Middle frontal gyrus (tissue), 1 donor: ENCODE data around the gene CNPY3.

Source experiments
- DNase-seq: peaks from one replicate; pipeline ENCODE4 v3.0.0-alpha.2; 2015; ENCODE audit warnings: low spot score; ENCODE audit errors: extremely low spot score

Gene CNPY3

DNA sequence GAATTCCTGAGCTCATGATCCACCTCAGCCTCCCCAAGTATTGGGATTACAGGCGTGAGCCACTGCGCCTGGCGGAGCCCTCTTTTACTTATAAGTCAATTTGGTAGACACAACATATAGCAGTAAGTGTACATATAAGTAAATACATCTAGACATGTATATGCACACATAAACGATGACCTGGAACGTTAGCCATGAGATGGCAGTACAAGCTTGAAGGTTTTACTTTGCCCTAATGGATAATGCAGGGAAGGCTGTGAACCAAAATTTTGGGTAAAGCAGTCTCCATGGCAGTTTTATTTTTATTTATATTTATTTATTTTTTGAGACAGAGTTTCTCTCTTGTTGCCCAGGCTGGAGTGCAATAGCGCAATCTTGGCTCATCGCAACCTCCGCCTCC lies 28.8 kb downstream of the CNPY3 start:
- DNase-seq = no peak

DNA sequence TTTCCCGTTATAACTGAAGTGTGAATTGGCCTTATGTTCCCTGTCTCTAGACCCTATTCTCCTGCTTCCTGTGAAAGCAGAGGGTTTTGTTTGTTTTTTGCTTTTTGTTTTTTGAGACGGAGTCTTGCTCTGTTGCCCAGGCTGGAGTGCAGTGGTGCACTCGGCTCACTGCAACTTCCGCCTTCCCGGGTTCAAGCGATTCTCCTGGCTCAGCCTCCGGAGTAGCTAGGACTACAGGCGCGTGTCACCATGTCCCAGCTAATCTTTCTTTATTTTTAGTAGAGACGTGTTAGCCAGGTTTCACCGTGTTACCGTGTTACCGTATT lies 30.6 kb downstream of the CNPY3 start:
- DNase-seq = no peak

DNA sequence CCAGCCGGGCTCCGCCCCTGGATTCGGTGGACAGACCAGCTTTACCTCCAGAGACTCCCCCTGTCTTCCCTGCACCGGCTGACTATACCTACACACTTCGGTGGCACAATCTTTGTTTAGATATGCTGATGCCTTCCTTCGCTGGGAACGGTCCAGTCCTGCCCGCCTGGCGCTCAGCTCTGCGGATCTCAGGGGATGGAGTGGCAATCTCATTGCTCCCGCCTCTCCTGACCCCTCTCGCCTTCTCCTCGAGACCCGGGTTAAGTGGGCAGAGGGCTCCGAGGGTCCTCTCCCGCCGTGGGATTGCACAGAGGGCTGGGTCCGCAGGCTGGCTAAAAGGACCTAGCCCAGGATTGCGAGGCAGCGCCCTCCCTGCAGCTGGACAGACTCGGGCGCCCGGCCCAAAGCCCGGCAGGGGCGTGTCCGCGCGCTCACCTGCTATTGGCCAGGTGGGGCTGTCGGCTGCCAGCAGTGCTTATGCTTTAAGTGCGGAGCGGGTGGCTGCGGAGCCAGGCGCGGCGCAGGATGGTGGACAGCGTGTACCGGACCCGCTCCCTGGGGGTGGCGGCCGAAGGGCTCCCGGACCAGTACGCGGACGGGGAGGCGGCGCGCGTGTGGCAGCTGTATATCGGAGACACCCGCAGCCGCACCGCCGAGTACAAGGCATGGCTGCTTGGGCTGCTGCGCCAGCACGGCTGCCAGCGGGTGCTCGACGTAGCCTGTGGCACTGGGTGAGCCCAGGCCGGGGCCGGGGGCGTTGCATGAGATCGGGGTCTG lies 31.2 kb downstream of the CNPY3 start, which contains the start of gene GNMT:
Gene GNMT (plus strand): TSS at position 512 of the 777 bp plus-strand sequence. CDS start 14 bp downstream, at position 526.
- DNase-seq = no peak

DNA sequence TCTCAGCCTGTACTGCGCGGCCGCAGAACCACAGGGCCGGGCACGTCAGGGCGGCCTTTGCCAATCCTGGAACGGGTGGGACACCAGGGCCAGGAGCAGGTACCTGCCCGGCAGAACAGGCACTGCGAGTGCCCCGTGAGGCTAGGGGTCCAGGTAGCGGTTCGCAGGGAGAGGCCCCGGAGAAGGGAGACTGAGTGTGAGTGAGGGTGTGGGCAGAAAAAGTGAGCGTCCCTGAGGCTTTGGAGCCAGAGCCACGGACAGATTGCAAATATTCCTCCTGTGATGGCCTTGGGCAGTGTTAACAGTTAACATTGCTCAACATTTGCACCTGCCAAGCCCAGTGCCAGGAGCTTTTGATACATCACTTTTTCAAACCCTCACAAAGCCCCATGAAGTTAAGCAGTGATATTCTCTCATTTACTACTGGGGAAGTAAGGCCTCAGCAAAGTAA lies 31.8 kb downstream of the CNPY3 start:
- DNase-seq = no peak

DNA sequence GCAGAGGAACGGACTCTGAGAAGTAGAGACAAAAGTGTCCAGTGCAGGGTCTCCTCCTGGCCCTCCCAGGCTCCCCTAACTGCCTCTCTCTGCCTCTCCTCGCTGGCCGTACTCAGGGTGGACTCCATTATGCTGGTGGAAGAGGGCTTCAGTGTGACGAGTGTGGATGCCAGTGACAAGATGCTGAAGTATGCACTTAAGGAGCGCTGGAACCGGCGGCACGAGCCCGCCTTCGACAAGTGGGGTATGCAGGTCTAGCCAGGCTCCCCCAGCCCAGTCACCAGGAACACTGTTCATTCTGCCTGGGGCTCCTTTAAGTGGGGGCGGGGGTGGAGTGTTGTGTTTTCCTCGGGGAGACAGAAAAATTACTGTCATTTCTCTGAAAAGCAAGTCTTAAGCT lies 32.8 kb downstream of the CNPY3 start:
- no peak for DNase-seq

DNA sequence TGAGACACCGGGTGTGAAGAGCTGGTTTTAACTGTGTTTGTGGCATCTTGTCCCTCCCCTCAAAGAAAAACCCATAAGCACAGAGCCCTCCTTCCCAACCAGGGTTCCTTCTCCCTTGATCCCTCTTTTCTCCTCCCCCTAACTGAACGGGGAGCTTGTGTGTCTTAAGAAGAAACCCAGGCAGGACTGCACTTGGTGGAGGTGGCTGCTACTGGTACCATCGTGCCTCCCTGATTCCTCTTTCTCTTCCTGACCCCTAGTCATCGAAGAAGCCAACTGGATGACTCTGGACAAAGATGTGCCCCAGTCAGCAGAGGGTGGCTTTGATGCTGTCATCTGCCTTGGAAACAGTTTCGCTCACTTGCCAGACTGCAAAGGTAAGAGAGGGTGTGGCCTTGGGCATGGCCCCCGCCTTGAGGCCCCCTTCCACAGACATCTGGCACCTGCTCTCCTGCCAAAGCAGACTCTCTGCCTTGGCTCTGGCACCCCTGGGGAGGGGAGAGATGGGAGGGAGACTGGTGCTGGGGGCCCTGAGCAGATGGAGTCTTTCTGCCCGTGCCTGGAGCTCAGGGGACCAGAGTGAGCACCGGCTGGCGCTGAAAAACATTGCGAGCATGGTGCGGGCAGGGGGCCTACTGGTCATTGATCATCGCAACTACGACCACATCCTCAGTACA lies 33.4 kb downstream of the CNPY3 start:
- no peak for DNase-seq

DNA sequence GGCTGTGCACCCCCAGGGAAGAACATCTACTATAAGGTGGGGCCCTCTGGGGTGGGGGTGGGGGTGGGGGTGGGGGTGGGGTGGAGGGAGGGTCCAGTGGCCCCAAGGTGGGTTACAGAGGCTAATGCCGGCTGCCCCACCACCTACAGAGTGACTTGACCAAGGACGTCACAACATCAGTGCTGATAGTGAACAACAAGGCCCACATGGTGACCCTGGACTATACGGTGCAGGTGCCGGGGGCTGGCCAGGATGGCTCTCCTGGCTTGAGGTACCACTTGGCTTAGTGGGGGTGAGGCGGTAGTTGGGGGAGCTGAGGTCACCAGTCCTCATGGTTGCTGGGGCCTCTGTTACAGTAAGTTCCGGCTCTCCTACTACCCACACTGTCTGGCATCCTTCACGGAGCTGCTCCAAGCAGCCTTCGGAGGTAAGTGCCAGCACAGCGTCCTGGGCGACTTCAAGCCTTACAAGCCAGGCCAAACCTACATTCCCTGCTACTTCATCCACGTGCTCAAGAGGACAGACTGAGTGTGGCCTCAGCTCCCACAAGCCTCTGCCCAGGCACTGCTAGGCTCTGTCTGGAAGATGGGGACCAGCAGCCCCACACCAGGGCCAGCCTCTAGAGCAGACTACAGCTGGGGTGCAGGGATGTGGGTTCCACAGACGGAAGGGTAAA lies 34.0 kb downstream of the CNPY3 start:
- DNase-seq = no peak

DNA sequence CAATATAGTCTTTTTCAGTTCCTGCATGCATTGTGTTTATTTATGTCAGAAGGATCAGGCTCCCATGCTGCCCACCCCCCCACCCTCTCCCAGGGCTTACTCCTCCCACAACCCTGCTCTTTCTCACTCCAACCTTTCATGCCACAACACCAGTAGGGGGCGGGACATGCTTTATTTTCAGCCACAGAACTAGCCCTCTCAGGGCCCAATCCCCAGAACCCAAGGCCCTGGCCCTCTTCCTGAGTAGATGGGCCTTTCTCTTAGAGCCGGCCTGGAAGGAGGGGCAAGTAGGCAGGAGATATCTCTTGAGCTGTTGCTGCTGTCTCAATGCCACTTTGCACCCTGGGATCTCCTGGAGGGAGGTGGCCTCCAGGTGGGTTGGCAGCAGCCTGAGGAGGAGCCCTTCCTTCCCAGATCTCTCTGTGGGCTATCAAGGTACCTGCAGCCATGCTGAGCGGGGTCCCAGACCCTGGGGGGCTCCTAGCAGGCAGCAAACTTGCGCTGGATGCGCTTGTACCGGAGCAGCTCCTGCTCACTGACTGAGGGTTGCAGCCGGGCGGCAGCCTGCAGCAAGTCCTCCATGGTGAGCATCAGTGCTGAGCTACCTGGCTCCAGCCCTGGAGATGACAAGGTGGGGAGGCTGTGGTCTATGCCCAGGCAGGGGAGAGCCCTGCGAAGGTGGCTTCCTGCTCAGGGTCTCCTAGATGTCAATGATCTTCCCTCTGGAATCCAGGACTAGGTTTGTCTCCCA lies 34.8 kb downstream of the CNPY3 start:
- DNase-seq = no peak

DNA sequence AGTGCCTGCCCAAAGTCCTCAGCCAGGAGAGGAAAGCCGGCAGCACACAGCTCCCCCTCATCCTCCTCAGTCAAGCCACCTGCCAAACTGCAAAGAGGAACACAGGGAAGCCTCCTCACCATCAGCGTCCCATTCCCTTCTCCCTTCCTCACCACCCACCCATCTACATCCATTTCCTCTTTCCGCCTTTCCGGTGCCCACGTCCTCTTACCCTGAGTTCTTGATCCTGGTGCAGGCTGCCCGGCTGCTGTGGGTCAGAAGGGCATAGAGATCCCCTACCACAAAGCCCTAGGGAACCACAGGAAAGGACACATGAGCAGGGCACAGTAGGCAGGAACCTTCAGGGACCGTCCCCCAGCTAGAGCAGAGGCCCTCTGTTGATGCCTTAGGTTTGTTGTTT lies 37.3 kb downstream of the CNPY3 start:
- DNase-seq = no peak

DNA sequence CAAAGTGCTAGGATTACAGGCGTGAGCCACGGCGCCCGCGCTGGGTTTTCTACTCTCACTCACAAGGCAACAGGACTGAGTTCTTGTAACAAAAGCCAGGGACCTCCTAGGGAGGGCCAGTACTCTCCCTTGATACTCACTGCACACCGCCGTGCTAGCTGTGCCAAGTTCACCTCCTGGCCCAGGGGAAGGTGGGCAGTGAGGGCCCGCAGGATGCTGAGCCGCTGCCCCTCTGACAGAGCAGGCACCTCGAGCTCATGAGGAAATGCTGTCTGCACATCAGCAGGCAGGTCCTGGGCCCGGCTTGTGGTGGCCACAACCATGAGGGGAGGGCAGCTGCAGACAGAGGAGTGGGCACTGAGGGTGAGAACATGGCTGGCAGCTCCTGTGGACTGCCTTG lies 37.9 kb downstream of the CNPY3 start:
- no peak for DNase-seq

DNA sequence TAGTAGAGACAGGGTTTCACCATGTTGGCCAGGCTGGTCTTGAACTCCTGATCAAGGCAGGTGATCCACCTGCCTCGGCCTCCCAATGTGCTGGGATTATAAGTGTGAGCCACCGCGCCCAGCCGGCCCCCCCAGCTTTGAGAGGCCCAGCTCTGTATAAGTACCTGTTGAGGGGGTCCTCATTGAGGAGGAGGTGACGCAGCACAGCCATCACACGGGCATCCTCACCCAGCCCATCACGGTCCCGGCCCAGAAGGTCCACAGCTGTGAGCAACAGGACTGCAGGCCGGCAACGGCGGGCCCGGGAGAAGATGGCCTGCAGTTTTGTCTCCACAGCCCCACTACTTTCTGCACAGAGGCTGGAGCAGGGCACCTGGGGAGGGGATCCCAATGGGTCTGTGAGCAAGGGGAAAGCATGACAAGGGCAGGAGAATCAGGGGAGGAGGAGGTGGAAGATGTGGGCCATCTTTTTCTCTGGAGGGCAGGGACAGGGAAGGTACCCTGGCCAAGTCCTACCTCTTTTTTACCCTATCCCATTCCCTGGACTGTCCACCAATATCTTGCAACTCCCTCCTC lies 38.9 kb downstream of the CNPY3 start:
- no peak for DNase-seq

DNA sequence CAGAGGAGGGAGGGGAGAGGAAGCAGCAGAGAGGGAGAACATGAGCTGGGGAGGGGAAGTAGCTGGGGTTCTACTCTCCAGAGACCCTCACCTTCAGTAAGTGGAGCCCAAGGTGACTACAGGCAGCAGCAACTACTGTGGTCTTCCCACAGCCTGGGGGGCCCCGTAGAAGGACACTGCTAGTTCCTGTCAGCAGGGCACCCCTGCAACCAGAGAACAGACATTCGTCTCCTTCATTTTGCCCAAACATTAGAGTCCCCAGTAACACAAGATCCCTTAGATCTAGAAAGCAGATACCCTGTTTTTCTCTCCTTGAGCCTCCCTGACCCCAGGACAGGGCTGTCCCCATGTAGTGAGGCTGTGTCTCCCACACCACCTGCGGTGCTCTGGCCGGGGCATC lies 39.5 kb downstream of the CNPY3 start:
- no peak for DNase-seq

DNA sequence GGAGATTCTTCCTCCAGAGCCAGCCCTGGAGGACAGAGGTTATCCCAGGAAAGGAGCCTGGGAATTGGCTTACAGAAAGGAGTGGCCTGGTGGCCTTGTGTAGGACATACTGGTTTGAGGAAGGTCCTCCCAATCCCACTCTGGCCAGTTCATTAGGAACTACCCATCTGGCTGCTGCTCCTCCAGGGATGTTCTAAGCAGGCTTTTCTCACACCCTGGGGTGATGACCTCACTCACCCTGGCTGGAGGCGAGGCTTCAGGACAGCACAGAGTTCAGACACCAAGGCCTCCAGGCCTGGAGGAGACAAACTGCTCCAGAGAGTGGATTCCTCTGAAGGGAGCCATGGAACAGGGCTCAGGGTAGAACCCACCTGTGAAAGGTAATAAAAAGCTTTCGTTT lies 40.2 kb downstream of the CNPY3 start:
- no peak for DNase-seq

DNA sequence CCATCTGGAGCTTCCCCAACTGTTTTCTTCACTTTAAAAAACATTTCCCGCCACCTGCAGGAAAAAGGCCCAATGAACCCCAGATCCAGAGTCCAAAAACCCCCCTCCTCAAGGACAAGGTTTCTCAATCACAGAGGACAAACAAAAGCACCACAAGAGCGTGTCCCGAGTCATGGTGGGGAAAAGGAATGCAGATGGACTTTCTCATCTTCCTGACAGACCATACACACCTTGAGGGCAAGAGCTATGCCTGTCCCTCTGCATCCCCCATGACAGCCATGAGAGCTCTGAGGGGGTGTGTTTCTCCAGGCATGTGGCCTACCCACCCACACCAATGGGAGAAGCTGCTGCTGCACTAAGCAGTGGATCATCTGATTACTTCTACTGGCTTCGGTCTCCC lies 40.7 kb downstream of the CNPY3 start:
- no peak for DNase-seq

DNA sequence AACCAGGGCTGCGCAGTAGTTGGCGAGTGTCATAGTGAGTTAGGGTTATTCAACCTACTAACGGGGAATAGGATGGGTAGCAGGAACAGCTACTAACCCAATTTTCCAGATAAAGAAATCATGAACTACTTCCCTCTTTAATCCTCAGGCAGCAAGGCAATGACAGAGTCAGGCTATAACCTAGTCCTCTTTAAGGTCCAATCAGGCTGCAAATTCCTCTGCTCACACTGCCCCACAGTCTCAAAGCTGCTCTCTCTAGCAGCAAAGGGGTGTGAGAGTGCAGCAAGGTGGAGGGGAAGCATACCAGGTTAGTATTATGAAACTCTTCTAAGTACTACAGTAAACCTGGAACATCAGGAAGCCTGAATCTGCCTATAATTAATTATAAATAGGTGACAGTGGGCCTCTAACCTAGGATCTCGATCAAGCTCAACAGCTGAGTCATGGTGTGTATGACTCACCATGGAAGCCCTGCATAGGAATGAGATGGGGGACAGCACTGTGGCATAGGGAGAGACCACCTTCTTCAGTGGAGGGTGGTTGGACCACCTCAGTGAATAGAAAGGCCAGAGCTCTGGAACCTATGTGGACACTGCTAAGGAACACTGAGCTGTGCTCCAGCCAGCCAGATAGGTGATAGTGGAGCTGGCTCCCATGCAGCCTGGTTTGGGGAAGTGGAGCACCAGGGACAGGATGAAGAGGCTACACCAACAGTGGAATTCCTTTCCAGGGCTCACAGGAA lies 41.8 kb downstream of the CNPY3 start:
- DNase-seq = no peak

DNA sequence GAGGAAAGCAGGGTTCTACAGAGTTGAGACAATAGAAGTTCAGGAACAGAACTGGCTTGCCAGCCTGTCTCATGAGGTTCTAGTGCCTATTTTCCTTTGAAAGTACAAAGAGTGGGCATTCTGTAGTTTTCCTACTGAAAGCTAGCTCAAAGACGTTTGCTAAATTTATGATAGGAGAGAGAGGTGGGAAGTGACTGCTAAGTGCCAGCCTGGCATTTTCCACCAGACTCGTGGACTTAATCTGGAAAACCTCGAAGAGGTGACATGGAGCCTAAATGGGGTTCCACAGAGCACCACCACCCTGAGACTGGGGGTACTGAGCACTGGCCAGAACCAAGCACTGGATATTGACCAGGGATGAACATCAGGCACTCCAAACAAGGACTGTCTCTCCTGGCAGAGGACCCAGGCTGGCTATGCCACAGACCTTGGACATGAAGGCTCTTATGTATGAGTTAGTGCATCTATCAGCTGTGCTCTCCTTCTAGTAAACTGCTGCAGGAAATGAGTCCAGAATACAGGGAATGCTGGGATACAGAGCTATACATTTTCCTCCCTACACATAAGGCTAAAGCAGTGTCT lies 42.6 kb downstream of the CNPY3 start:
- DNase-seq = peak; percentile 19

DNA sequence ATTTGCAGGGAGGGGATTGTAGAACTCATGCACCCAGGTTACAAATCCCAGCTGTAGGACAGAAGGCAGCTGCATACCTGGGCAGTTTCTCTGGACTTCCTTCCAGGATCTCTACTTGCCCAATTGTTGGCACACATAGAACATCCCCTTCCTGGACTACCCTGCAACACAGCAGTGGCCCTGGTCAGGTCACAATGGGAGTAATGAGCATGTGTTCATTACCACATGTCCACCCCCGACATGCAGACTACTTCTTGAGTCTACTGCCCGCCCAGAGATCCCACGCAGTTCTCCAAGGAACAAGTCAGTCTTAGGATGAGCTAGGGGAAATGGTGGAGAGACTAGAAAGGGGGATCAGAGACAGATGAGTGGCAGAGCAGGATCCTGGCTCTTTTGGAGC lies 44.6 kb downstream of the CNPY3 start:
- DNase-seq = no peak

DNA sequence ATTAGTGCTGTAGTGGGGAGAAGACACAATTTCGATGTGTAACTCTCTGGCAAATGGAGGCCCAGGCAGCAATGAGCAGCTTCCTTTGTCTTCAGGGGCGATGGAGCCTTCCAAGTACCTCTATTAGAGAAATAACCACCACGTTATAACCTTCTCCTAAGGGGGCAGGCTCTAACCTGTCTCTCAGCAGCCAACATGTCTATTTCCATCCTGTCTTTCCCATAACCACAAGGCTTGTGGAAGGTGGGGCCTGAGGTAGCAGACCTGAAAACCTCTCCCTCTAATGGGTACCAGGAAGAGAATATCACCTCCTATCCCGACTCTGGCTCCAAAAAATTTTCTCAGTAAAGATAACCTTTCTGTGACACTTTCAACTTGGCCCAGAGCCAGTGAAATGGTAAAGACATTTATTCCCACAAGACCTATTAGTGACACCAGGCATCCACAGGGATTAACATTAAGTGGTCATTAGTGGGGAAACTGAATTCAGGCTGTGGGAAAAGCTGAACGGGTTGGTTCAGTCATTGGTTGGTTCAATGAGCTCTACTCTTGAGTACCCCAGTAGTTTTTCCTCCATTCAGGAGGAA lies 45.7 kb downstream of the CNPY3 start:
- no peak for DNase-seq

DNA sequence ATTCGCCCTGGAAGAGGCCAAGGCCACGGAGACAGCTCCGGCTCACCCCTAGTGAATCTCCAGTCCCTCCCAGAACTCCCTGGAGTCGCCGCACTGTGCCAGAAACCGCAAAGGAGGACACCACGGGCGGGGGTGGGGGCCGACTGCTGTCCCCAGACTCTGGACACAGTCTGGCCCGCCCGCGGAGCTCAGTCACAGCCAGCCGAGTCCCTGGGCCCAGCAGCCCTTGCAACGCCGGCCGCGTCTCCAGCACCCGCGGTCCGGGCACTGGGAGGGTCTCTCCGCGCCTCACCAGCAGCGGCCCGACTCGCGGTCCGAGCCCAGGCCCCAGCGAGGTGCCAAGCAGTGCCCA lies 49.2 kb downstream of the CNPY3 start:
- no peak for DNase-seq
